Measurements from ENCODE around the gene VEZF1. TPM values are rescaled to one million over a fixed set of nuclear protein-coding genes. Genes with fewer than 3 reads are reported as not detected.

The VEZF1 gene
- polyA plus RNA-seq, result 10 to 100 TPM; 18.2 to 23.9 (median 20.8) TPM

- WGBS, 3 donors, result 0 to 1% (median 1%) methylated on average over 18 to 70 of the region's 74 CpGs
- H3K27ac ChIP-seq (ENCODE audit: low read depth, low read length), result peak within 1 kb of the TSS; percentile 88
Observed at GRCh38 chr17:57987581-57988300, at the start of gene VEZF1. Gene VEZF1, minus strand, starts transcription at chr17:57988254. Its CDS starts 143 bp downstream, at chr17:57988111.

DNA sequence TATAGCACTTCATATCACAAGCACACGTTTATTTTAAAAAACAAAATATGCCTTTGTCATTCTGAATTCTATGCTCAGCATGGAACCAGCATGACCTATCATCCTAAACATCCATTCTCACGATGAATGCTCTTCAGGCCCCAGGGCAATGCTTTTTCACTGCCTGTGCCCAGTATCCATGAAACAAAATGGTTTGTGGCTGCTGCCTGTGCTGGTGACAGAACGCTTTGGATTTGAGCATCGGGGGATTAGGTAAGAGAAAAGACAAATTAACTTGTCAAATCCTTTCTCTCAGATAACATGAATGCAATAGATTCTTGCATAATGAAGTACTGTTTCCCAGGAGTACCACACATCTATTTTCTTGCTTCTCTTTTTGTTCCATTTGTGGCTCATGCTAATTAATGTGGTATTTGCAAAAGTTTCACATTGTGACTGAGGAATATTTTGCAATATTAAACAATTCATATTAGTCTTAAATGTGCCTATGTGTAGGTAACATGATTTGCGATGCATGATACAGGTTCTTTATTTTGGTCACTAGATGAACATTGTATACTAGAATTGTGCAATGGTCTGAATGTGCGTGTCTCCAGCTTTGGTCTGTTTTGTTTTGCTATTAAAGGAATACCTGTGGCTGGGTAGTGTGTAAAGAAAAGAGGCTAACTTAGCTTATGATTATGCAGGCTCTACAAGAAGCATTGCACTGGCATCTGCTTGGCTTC lies 44.8 kb upstream of the VEZF1 start:
- H3K27ac ChIP-seq (ENCODE audit: low read depth, low read length), result no peak overlapping the region
- WGBS, 3 donors, result 52 to 56% (median 54%) methylated on average over 6 of the region's 6 CpGs

DNA sequence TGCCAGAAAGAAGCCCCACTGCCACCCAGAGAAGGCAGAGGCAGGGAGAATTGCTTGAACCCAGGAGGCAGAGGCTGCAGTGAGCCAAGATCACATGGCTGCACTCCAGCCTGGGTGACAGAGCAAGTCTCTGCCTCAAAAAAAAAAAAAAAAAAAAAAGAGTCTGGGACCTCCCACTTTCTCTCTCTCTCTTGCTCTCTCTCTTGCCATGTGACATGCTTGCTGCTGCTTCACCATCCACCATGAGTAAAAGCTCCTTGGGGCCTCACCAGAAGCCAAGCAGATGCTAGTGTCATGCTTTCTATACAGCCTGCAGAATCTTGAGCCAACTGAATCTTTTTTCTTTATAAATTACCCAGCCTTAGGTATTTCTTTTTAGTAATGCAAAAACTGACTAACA lies 40.5 kb upstream of the VEZF1 start:
- no peak overlapping the region for H3K27ac ChIP-seq (ENCODE audit: low read depth, low read length)

- no peak overlapping the region for H3K27ac ChIP-seq (ENCODE audit: low read depth, low read length)
- 78 to 91% (median 80%) methylated on average over 9 of the region's 9 CpGs for WGBS, 3 donors
Observed at GRCh38 chr17:58020401-58020800, 32.3 kb upstream of the VEZF1 start.

DNA sequence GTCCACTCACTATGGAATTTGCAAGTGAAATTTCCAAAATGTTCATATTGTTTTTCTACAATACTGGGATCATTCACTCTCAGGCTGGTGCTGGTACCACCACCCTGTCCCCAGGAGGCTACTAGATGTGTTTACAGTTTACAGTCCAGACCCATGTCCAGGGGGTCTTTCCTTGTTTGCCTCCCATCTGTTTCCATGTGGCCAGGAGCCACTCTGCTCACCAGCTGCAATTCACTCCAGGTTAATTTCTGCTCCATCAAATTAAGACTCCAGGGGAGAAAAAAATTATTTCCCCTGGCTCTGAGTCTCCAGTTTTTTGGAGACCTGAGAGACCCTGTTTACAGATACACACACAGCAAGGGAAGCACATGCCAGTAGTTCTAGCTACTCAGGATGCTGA lies 31.5 kb upstream of the VEZF1 start:
- H3K27ac ChIP-seq (ENCODE audit: low read depth, low read length), result no peak overlapping the region

GRCh38 chr17:58019039-58019438 lies 31.0 kb upstream of the VEZF1 start:
- no peak overlapping the region for H3K27ac ChIP-seq (ENCODE audit: low read depth, low read length)
- WGBS, 3 donors, result 59 to 83% (median 61%) methylated on average over 3 of the region's 3 CpGs

DNA sequence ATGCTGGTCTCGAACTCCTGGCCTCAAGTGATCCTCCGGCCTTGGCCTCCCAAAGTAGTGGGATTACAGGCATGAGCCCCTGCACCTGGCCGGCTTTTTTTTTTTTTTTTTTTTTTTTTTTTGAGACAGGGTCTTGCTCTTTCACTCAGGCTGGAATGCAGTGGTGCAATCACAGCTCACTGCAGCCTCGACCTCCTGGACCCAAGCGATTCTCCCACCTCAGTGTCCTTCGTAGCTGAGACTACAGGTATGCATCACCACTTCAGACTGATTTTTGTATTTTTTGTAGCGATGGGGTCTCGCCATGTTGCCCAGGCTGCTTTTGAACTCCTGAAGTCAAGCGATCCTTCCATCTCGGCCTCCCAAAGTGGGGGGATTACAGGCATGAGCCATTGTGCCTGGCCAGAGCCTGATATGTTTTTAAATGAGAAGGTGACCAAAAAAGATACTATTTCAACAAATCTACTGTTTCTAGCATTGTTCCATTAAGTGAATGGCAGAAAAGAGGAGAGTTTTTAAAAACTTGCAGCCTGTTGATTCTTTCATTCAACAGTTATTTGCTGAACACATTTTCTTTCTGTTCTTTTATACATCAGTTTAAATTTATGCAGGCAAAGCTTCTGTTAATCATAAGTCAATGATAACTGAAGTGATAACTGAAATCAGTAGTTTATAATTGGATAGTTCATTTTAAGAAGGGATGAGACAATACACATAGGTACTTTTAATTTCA lies 22.2 kb upstream of the VEZF1 start:
- no peak overlapping the region for H3K27ac ChIP-seq (ENCODE audit: low read depth, low read length)
- WGBS, 3 donors, result 97 to 98% (median 98%) methylated on average over 10 of the region's 10 CpGs

- 18 to 27% (median 26%) methylated on average over 47 of the region's 47 CpGs for WGBS, 3 donors
Observed at GRCh38 chr17:58007781-58008706, 20.0 kb upstream of the VEZF1 start.

GRCh38 chr17:58006924-58007780 lies 19.1 kb upstream of the VEZF1 start, which contains the start of gene SRSF1:
Gene SRSF1, minus strand, starts transcription at chr17:58007246. Its CDS starts 109 bp downstream, at chr17:58007137.
- WGBS, 3 donors, result 0% methylated on average over 86 of the region's 86 CpGs
- H3K27ac ChIP-seq (ENCODE audit: low read depth, low read length), result peak within 1 kb of the TSS; percentile 44

More at GRCh38 chr17:58007781-58008706, 20.0 kb upstream of the VEZF1 start:
- H3K27ac ChIP-seq (ENCODE audit: low read depth, low read length), result no peak overlapping the region

DNA sequence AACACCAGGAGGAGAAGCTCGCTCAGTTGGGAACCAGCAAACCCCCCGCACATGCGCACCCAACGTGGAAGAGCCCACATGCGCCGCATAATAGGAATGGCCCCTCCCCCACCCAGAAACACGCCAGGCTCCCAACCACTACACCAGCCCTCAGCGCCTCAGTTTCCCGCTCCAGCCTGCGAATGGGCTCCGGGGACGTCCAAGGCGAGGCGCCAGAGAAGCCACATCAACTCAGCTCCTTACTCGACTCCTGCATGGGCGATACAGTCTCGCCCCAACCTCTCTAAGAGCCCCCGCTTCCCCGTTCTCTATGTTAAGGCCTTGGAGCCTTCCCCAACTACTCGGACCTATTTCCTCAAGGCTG lies 18.5 kb upstream of the VEZF1 start:
- WGBS, 3 donors, result 0 to 1% (median 0%) methylated on average over 19 to 20 of the region's 20 CpGs
- H3K27ac ChIP-seq (ENCODE audit: low read depth, low read length), result peak overlapping the region; percentile 44

DNA sequence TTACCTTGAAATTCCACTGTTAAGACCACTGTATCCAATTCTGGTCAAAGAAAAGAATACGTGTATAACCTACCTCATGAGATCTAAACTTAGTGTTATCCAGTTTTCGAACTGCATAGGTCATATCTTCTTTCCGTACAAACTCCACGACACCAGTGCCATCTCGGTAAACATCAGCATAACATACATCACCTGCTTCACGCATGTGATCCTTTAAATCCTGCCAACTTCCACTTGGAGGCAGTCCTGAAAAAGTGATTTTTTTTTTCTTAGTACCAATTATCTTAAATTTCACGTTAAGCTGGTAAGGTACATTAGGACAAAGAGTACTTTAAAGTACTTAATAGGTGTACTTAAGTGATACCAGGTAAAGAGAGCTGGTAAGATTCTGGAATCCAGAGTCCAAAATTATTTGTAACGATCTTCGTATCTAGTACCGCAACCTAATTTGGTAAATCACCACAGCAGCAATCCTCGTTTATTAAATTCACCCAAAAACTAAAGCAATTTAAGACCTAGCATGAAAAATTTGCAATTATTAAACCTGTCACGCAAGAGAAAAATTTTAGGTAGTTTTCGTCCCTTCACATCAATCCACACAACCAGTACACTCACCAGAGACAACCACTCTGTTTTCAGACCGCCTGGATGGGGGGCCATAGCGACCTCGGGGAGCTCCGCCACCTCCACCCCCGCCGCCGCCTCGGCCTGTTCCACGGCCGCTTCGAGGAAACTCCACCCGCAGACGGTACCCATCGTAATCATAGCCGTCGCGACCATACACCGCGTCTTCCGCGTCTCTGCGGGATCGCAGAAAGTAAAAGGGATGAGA lies 17.9 kb upstream of the VEZF1 start:
- peak overlapping the region; percentile 44 for H3K27ac ChIP-seq (ENCODE audit: low read depth, low read length)
- 3 to 6% (median 5%) methylated on average over 36 of the region's 36 CpGs for WGBS, 3 donors

GRCh38 chr17:58005031-58005727 lies 17.1 kb upstream of the VEZF1 start:
- no peak overlapping the region for H3K27ac ChIP-seq (ENCODE audit: low read depth, low read length)
- WGBS, 3 donors, result 24 to 54% (median 41%) methylated on average over 12 of the region's 12 CpGs

- no peak overlapping the region for H3K27ac ChIP-seq (ENCODE audit: low read depth, low read length)
- 57 to 74% (median 61%) methylated on average over 3 of the region's 3 CpGs for WGBS, 3 donors
Observed at GRCh38 chr17:58004060-58004459, 16.0 kb upstream of the VEZF1 start.

- 88 to 97% (median 95%) methylated on average over 2 of the region's 2 CpGs for WGBS, 3 donors
- H3K27ac ChIP-seq (ENCODE audit: low read depth, low read length), result no peak overlapping the region
Observed at GRCh38 chr17:58002973-58003372, 14.9 kb upstream of the VEZF1 start.

- no peak overlapping the region for H3K27ac ChIP-seq (ENCODE audit: low read depth, low read length)
- 66 to 80% (median 67%) methylated on average over 4 of the region's 4 CpGs for WGBS, 3 donors
Observed at GRCh38 chr17:58002154-58002948, 14.3 kb upstream of the VEZF1 start.

Measured in adipose tissue (tissue), 3 donors.